Aorta (tissue), 5 donors: Measurements from ENCODE around the gene UBE2D3. TPM values are rescaled to one million over a fixed set of nuclear protein-coding genes. Genes with fewer than 3 reads are reported as not detected.

Experiments
- ATAC-seq: fragments of 200-7000 bp; cut with Tn5 transposase; one replicate; pipeline ENCODE4 v1.9.1; 2022; ENCODE audit warnings: moderate library complexity; ENCODE audit not compliant: low FRiP score
- DNase-seq, 2 donors: peaks; one replicate each; pipeline ENCODE4 v3.0.0-alpha.2; 2020
- H3K27ac ChIP-seq, 2 donors: one replicate each; pipeline ENCODE4 v1.5.1; 2013; ENCODE audit warnings: low read length in 2 of 2, mild to moderate bottlenecking in 2 of 2, moderate library complexity in 2 of 2, control low read depth in 1 of 2, inconsistent platforms in 1 of 2, low read depth in 1 of 2
- H3K27me3 ChIP-seq, 2 donors: one replicate each; pipeline ENCODE4 v1.6.1; 2013; ENCODE audit warnings: control low read depth in 1 of 2, low read length in 1 of 2, mild to moderate bottlenecking in 1 of 2, moderate library complexity in 1 of 2; ENCODE audit not compliant: insufficient read depth in 2 of 2, control insufficient read depth in 1 of 2
- H3K36me3 ChIP-seq, 2 donors: one replicate each; pipeline ENCODE4 v1.6.1; 2013; ENCODE audit warnings: control low read depth in 1 of 2, low read length in 1 of 2, mild to moderate bottlenecking in 1 of 2; ENCODE audit not compliant: insufficient read depth in 2 of 2, control insufficient read depth in 1 of 2
- H3K4me1 ChIP-seq, 2 donors: one replicate each; pipeline ENCODE4 v1.6.1; 2013; ENCODE audit warnings: low read length in 2 of 2, control low read depth in 1 of 2, mild to moderate bottlenecking in 1 of 2, moderate library complexity in 1 of 2; ENCODE audit not compliant: insufficient read depth in 2 of 2, control insufficient read depth in 1 of 2
- H3K4me3 ChIP-seq, 2 donors: one replicate each; pipeline ENCODE4 v1.5.1; 2013; ENCODE audit warnings: low read length in 2 of 2, control low read depth in 1 of 2, mild to moderate bottlenecking in 1 of 2
- H3K9me3 ChIP-seq: one replicate; pipeline ENCODE4 v1.6.1; 2013; ENCODE audit warnings: mild to moderate bottlenecking, low read length; ENCODE audit not compliant: control insufficient read depth
- WGBS, 2 donors: extraction: QIAGEN DNeasy Blood & Tissue Kit; methylation state at CpG; one replicate each; pipeline ENCODE4 v1.1.7; 2013; 5-methylcytosine and 5-hydroxymethylcytosine counted together
- intact Hi-C, 2 donors: fragments of 100-400 bp; cut with DNase I; formaldehyde crosslinking; loops; one replicate each; pipeline versions ENCODE4 v1.14.2 to v1.15.0; 2022
- polyA plus RNA-seq, 2 donors: library from polyadenylated mRNA; stranded (reverse); fragments of 200-250 nt; gene quantifications; one replicate each; pipeline ENCODE4 v1.2.3, GENCODE V29; 2013
- total RNA-seq, 2 donors: library from RNA; stranded (reverse); fragmentation: NEBNext Ultra II Directional; extraction: Animal tissue kit (Norgen Biotek cat#: 25700); gene quantifications; one replicate each; pipeline ENCODE4 v1.2.1, GENCODE V29; 2021
- donor health status: healthy with polysubstance abuse.
- donor health status: Bipolar disorder and iron deficiency.
- donor health status: DM: no; HTN: no; CAD: no.
- donor health status: DM: no; HTN: no; CAD: no.
- donor health status: DM: yes; HTN: yes; CAD: no.

Gene UBE2D3
- total and polyA plus RNA-seq, 4 donors: 195 to 292 (median 275) TPM

DNA sequence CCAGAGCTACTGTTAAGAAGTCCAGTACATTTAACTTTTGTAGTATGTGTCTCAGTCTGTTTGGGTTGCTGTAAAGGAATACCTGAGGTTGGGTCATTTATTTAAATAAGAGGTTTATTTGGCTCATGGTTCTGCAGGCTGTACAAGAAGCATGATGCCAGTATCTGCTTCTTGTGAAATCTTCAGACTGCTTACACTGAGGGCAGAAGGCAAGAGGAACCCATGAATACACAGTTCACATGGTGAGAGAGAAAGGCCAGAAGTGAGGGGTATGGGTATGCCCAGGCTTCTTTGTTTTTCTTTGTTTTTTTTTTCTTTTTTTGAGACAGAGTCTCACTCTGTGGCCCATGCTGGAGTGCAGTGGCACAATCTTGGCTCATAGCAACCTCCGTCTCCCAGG, 35.4 kb upstream of the UBE2D3 start:
- Histone ChIP-seq H3K27ac (no peak overlapping the region), H3K4me1 (no peaks in the 10 kb centered on the region), H3K9me3 (peaks cover 1% of the 10 kb centered on the region), H3K4me3 (no peak overlapping the region), H3K36me3 (no peaks in the 10 kb centered on the region), H3K27me3 (no peaks in the 10 kb centered on the region)
- WGBS, 2 donors: 96 to 100% methylated on average over 1 of the region's 1 CpG
- DNase-seq (no peak), ATAC-seq (no peak)
- intact Hi-C loops: loop anchor here in 1 of 2 donors (10.0 kb wide), 1 partner anchor 238 kb away; no protein-coding TSS in a partner anchor

DNA sequence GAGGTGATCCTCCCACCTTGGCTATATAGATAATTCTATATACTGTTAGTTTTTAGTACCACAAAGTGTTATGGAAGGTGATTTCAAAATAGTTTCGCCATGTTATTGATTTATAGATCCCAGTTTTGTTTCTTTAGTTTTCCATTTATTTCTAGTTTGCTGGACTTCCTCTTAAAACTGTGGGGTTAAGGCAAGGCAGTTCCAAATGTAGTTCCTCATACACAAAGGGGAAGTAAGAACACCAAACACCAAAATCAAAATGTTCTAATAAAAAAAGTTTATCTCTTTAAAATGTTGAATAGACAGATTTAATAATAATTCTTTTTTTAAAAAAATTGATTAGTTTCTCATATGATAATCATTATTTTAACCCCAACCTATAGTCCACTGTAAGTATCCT, 34.7 kb upstream of the UBE2D3 start:
- H3K27ac ChIP-seq: no peak overlapping the region
- DNase-seq (no peak), ATAC-seq (no peak)
- peaks cover 1% of the 10 kb centered on the region for H3K9me3 ChIP-seq
- WGBS, 2 donors: 89 to 97% methylated on average over 1 of the region's 1 CpG
- no peaks in the 10 kb centered on the region for H3K4me1 ChIP-seq
- no peaks in the 10 kb centered on the region for H3K36me3 ChIP-seq
- H3K4me3 ChIP-seq: no peak overlapping the region
- no peaks in the 10 kb centered on the region for H3K27me3 ChIP-seq
- intact Hi-C loops: loop anchor here in 1 of 2 donors (10.0 kb wide), 1 partner anchor 237 kb away; no protein-coding TSS in a partner anchor

DNA sequence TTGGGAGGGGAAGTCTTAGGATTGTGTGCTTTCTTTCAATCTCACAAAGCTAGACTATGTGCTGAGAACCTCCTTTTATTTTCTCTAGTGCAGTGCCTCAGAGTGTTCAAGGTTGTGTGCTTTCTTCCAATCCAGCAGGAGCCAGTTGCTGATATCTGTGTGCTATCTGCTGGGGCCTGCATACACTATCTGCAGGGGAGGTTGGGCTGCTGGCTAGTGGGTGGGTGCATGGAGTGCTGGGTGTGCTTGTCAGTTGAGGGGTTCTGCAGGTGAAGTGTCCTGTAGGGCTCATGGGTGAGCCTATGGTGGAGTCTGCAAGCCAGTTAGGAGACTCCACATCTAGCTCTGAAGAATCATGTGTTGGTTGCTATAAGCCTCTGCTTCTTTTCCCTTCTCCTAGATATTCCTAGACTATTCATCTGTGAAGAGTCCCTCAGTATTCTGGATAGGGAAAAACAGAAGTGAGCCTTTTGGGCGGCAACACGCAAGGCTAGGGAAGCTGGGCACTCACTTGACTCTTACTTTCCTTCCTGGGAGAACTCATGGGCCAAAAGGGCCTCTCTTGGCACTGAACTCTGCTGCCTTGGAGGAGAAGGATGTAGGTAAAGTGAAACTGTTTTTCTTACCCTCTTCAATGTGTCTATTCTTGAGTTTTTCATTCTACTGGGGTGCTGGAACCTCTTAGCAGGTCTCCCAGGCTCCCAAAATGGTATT, 33.4 kb upstream of the UBE2D3 start:
- H3K27ac ChIP-seq: no peak overlapping the region
- ATAC-seq: no peak
- 94% methylated on average over 2 of the region's 2 CpGs; no CpG with 5 or more reads in 1 of the 2 donors for WGBS, 2 donors
- peaks cover 1% of the 10 kb centered on the region for H3K9me3 ChIP-seq
- H3K4me3 ChIP-seq: no peak overlapping the region
- H3K4me1 ChIP-seq: no peaks in the 10 kb centered on the region
- DNase-seq: no peak
- H3K36me3 ChIP-seq: no peaks in the 10 kb centered on the region
- intact Hi-C loops: loop anchor here in 1 of 2 donors (10.0 kb wide), 1 partner anchor 236 kb away; no protein-coding TSS in a partner anchor
- H3K27me3 ChIP-seq: no peaks in the 10 kb centered on the region

DNA sequence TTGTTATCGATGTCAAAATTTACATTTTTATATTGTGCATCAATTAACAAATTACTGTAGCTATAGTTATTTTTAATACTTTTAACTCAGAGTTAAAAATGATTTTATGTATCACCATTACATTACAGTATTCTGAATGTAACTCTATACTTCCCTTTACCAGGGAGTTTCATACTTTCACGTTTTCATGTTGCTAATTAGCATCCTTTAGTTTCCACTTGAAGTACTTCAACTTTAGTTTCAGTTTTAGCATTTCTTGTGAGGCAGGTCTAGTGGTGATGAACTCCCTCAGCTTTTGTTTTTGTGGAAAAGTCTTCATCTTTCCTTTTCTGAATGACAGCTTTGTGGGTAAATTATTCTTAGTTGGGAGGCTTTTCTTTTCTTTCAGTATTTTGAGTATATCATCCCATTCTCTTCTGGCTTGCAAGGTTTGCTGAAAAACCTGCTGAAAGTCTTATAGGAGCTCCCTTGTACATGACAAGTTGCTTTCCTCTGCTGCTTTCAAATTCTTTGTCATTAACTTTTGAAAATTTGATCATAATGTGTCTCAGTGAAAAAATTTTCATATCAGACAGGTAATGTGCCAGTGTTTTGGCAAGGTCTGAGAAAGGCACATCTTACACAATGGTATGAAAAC, 31.6 kb upstream of the UBE2D3 start:
- intact Hi-C loops: no loop called here
- Histone ChIP-seq H3K36me3 (no peaks in the 10 kb centered on the region), H3K9me3 (peaks cover 2% of the 10 kb centered on the region), H3K27me3 (no peaks in the 10 kb centered on the region), H3K4me3 (no peak overlapping the region), H3K4me1 (no peaks in the 10 kb centered on the region), H3K27ac (no peak overlapping the region)
- 95 to 100% methylated on average over 2 of the region's 2 CpGs for WGBS, 2 donors
- ATAC-seq (no peak), DNase-seq (no peak)

DNA sequence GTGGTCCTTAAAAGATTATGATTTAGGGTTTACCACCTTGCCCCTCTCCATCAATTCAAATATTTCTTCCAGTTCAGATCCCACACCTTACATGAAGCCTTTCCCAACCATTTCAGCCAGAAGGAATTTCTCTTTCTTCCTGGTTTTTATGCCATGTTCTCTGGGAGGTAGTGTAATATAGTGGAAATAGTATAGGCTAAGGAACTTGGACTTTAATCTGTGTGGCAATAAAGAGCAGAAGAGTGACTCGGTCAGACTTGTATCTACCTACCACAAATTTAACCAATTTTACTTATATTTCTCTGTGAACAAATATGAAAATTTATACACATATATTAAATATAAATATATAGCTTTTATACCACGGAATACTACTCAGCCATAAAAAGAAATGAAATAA, 23.0 kb upstream of the UBE2D3 start:
- DNase-seq: no peak

DNA sequence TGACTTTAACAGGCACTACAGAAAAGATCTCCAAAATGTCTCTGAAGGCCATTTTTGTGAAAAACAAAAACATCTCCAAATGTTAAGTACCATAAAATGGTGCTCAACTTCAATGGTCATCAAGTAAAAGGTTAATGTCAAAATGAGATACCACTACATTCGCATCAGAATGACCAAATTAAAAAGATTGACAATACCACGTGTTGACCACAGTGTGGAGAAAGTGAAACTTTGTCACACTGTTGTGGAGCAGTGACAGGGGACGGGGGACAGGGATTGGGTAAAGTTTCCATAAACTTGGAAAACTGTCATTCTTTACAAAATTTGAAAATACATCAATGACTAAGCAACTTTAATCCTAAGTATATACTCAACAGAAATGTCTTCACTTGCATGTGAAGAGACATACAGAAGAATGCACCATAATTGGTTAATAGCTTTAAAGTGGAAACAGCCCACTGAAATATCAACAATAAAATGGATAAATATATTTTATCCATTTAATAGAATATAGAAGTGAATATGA, 22.3 kb upstream of the UBE2D3 start:
- H3K4me3 ChIP-seq: no peak overlapping the region
- ATAC-seq: no peak
- 82 to 88% methylated on average over 3 of the region's 3 CpGs for WGBS, 2 donors
- no peak overlapping the region for H3K27ac ChIP-seq
- H3K27me3 ChIP-seq: no peaks in the 10 kb centered on the region
- H3K36me3 ChIP-seq: no peaks in the 10 kb centered on the region
- H3K4me1 ChIP-seq: no peaks in the 10 kb centered on the region
- DNase-seq: no peak
- intact Hi-C loops: no loop called here
- H3K9me3 ChIP-seq: no peaks in the 10 kb centered on the region

More for the DNA sequence above, 23.0 kb upstream of the UBE2D3 start:
- 90 to 92% methylated on average over 2 of the region's 2 CpGs for WGBS, 2 donors
- Histone ChIP-seq H3K9me3 (peaks cover under 1% of the 10 kb centered on the region), H3K36me3 (no peaks in the 10 kb centered on the region), H3K27ac (no peak overlapping the region), H3K4me1 (no peaks in the 10 kb centered on the region), H3K27me3 (no peaks in the 10 kb centered on the region), H3K4me3 (no peak overlapping the region)
- intact Hi-C loops: no loop called here
- ATAC-seq: no peak

DNA sequence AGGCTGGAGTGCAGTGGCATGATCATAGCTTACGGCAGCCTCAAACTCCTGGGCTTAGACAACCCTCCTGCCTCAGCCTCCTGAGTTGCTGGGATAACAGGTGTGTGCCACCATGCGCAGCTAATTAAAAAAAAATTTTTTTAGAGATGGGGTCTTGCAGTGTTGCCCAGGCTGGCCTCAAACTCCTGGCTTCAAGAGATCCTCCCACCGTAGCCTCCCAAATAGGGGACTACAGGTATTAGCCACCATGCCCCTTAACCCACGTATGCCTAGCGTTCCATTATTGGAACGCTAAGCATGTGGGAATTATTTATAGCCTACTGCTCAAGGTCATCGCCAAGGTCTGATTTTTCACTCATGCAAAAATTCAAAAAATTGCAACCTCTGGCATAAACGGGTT, 20.3 kb upstream of the UBE2D3 start:
- ATAC-seq: no peak
- no peaks in the 10 kb centered on the region for H3K4me1 ChIP-seq

DNA sequence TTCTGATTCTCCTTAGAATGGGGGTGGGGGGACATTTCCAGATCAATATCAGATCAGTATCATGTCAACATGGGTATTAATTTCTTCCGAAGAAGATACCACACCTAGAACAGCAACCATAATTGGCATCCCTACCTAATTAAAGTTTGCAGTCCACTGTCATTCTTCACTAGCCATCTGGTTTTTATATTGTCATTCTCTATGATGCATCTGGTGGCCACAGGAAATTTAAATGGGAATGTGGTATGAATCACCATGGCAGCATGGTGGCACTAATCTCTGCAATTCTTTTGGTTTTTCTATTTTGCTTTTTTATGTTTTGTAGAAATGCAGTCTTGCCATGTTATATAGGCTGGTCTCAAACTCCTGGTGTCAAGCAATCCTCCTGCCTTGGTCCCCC, 16.6 kb upstream of the UBE2D3 start:
- ATAC-seq (no peak), DNase-seq (no peak)
- no peak overlapping the region for H3K27ac ChIP-seq
- H3K9me3 ChIP-seq: no peaks in the 10 kb centered on the region
- H3K4me1 ChIP-seq: no peaks in the 10 kb centered on the region
- 97 to 100% methylated on average over 1 of the region's 1 CpG for WGBS, 2 donors
- H3K4me3 ChIP-seq: no peak overlapping the region
- intact Hi-C loops: no loop called here
- H3K27me3 ChIP-seq: no peaks in the 10 kb centered on the region
- no peaks in the 10 kb centered on the region for H3K36me3 ChIP-seq

More for the DNA sequence above, 20.3 kb upstream of the UBE2D3 start:
- no peak for DNase-seq
- intact Hi-C loops: no loop called here
- Histone ChIP-seq H3K27me3 (no peaks in the 10 kb centered on the region), H3K4me3 (no peak overlapping the region), H3K27ac (no peak overlapping the region), H3K36me3 (no peaks in the 10 kb centered on the region), H3K9me3 (no peaks in the 10 kb centered on the region)
- 96 to 97% methylated on average over 8 of the region's 8 CpGs for WGBS, 2 donors

DNA sequence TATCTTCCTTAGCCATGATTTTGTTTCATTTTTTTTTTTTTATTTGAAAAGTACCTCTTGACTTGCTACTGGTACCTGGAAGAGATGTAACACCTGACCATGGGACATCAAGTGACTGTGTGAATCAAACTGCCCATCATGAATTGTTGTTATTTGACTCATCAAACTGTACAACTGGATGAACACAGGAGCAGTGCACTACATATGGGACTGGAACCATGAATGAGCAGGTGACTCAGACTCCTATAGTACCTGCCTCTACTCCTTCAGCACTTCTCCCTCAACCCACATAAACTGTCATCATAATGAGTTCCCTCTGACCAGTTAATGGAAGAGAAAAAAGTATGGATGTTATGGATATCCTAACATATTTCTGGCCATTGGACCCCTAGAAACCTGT, 15.9 kb upstream of the UBE2D3 start:
- intact Hi-C loops: no loop called here
- DNase-seq: no peak
- no peaks in the 10 kb centered on the region for H3K27me3 ChIP-seq
- ATAC-seq: no peak
- no peaks in the 10 kb centered on the region for H3K9me3 ChIP-seq
- H3K27ac ChIP-seq: no peak overlapping the region
- H3K4me1 ChIP-seq: no peaks in the 10 kb centered on the region
- no peak overlapping the region for H3K4me3 ChIP-seq
- no peaks in the 10 kb centered on the region for H3K36me3 ChIP-seq
